Endothelial cell of umbilical vein (primary cell): ENCODE data around the gene TAS2R8. TPM values are rescaled to one million over a fixed set of nuclear protein-coding genes. Genes with fewer than 3 reads are reported as not detected.

Experiments
- BruUV-seq: library from RNA; stranded (reverse); fragments of 400-500 nt; replicated peaks from 2 replicates; lab custom pipeline; 2021; lab: Mats Ljungman, UMichigan
- CTCF ChIA-PET: fragments of 300-600, 350-600 bp; sonication (Branson Sonifier 250); formaldehyde crosslinking; loops from one replicate; lab custom pipeline; 2021; ENCODE audit warnings: antibody characterized with exemption, inconsistent platforms; lab: Charles Lee
- POLR2A ChIA-PET: fragments of 300-600, 350-600 bp; sonication (Branson Sonifier 250); formaldehyde crosslinking; loops from one replicate; lab custom pipeline; 2021; ENCODE audit warnings: antibody characterized with exemption, inconsistent platforms; lab: Charles Lee
- DNase-seq: peaks from one replicate; pipeline ENCODE4 v3.0.0-alpha.2; 2011; ENCODE audit warnings: low read depth, low spot score
- FAIRE-seq: peaks from 2 replicates; lab custom pipeline; 2011; peaks lifted over from hg19 to GRCh38; lab: Jason Lieb, UNC
- H2AFZ ChIP-seq: 2 replicates; pipeline ENCODE4 v1.6.0; 2012; ENCODE audit warnings: low read depth, low read length, control low read depth, inconsistent platforms
- H3K27ac ChIP-seq: 2 replicates; pipeline ENCODE4 v1.5.1; 2011; ENCODE audit warnings: low read depth, mild to moderate bottlenecking, control low read depth, low read length, moderate library complexity; ENCODE audit not compliant: insufficient read depth
- H3K27me3 ChIP-seq, 2 experiments: 2 replicates each; pipeline versions ENCODE4 v1.6.0 to v1.6.1; 2011; ENCODE audit warnings: low read length in 2 of 2, mixed read lengths in 1 of 2; ENCODE audit not compliant: control insufficient read depth in 2 of 2, insufficient read depth in 2 of 2
- H3K36me3 ChIP-seq, 2 experiments: 2 replicates in 1 of 2; 3 replicates in 1 of 2; pipeline ENCODE4 v1.5.1; 2011; ENCODE audit warnings: low read length in 2 of 2, mild to moderate bottlenecking in 1 of 2, moderate library complexity in 1 of 2; ENCODE audit not compliant: control insufficient read depth in 2 of 2, insufficient read depth in 2 of 2; ENCODE audit errors: extremely low read depth in 1 of 2
- H3K4me1 ChIP-seq: 3 replicates; pipeline ENCODE4 v1.5.1; 2011; ENCODE audit warnings: mild to moderate bottlenecking, low read length; ENCODE audit not compliant: control insufficient read depth, insufficient read depth; ENCODE audit errors: extremely low read depth
- H3K4me2 ChIP-seq: 2 replicates; pipeline ENCODE4 v1.6.1; 2011; ENCODE audit warnings: low read length, control low read depth, mixed read lengths; ENCODE audit not compliant: insufficient read depth
- H3K4me3 ChIP-seq, 3 experiments: fragments of 200-600 bp in 1 of 3; sonication (generic), shearing (Covaris generic) in 1 of 3; replicated peaks in 1 of 3; 2 replicates each; pipeline ENCODE4 v1.5.1; 2011 to 2016; ENCODE audit warnings: control low read depth in 3 of 3, low read length in 3 of 3, mild to moderate bottlenecking in 2 of 3, inconsistent platforms in 1 of 3, low read depth in 1 of 3, moderate library complexity in 1 of 3; ENCODE audit not compliant: insufficient read depth in 1 of 3
- H3K79me2 ChIP-seq: 2 replicates; pipeline ENCODE4 v1.6.0; 2012; ENCODE audit warnings: low read length, inconsistent platforms; ENCODE audit not compliant: control insufficient read depth, insufficient read depth
- H3K9ac ChIP-seq: replicated peaks from 2 replicates; pipeline ENCODE3; 2011; ENCODE audit warnings: low read length, control low read depth; ENCODE audit not compliant: insufficient read depth; ENCODE audit errors: extremely low read depth
- H3K9me1 ChIP-seq: replicated peaks from 3 replicates; pipeline ENCODE4 v1.6.0; 2011; ENCODE audit warnings: mild to moderate bottlenecking, low read length; ENCODE audit not compliant: control insufficient read depth, insufficient read depth; ENCODE audit errors: extremely low read depth
- H3K9me3 ChIP-seq: replicated peaks from 2 replicates; pipeline ENCODE4 v1.5.1; 2012; ENCODE audit warnings: low read length, inconsistent platforms; ENCODE audit not compliant: control insufficient read depth, insufficient read depth
- H4K20me1 ChIP-seq: replicated peaks from 2 replicates; pipeline ENCODE3; 2011; ENCODE audit warnings: mild to moderate bottlenecking, low read length; ENCODE audit not compliant: control insufficient read depth, insufficient read depth; ENCODE audit errors: extremely low read depth
- EZH2 ChIP-seq: IDR thresholded peaks from 2 replicates; pipeline ENCODE4 v1.6.1; 2012; ENCODE audit warnings: borderline replicate concordance, low read depth, mild to moderate bottlenecking, moderate library complexity, low read length, inconsistent platforms; ENCODE audit not compliant: severe bottlenecking
- FOS ChIP-seq: IDR thresholded peaks from 2 replicates; pipeline ENCODE4 v1.6.1; 2011; ENCODE audit warnings: mild to moderate bottlenecking, low read length, moderate library complexity, borderline replicate concordance; ENCODE audit not compliant: insufficient read depth
- GATA2 ChIP-seq: IDR thresholded peaks from 2 replicates; pipeline ENCODE4 v1.7.0; 2011; ENCODE audit warnings: low read depth, mild to moderate bottlenecking, moderate library complexity, mixed read lengths, low read length; ENCODE audit not compliant: insufficient read length, insufficient read depth
- JUN ChIP-seq: IDR thresholded peaks from 2 replicates; pipeline ENCODE4 v1.6.1; 2011; ENCODE audit warnings: borderline replicate concordance, low read depth; ENCODE audit not compliant: insufficient read length, insufficient read depth
- MYC ChIP-seq: IDR thresholded peaks from one replicate; pipeline ENCODE4 v1.6.1; 2011; ENCODE audit warnings: mild to moderate bottlenecking, low read depth, low read length
- POLR2A ChIP-seq: IDR thresholded peaks from 2 replicates; pipeline ENCODE4 v1.6.1; 2012; ENCODE audit warnings: low read depth, mild to moderate bottlenecking, control low read depth, low read length
- POLR2AphosphoS5 ChIP-seq: IDR thresholded peaks from 2 replicates; pipeline ENCODE4 v1.6.1; 2012; ENCODE audit warnings: low read depth, mild to moderate bottlenecking, control low read depth, low read length, moderate library complexity; ENCODE audit not compliant: insufficient read depth
- dilution Hi-C: fragments of 300-500 bp; cut with MboI; formaldehyde crosslinking; loops from one replicate; pipeline ENCODE4 v1.15.0; 2019; ENCODE audit warnings: low sequenced_read_pairs; ENCODE audit not compliant: extremely low pct_ligation_motif_present
- intact Hi-C: fragments of 100-400 bp; cut with micrococcal nuclease; formaldehyde crosslinking; loops from one replicate; pipeline ENCODE4 v1.10.0; 2022
- polyA plus RNA-seq, 4 experiments: library from polyadenylated mRNA; depleted of rRNA in 3 of 4; stranded (reverse) in 3 of 4; unstranded in 1 of 4; fragments of >200 nt; gene quantifications; 2 replicates each; pipeline versions ENCODE4 v1.2.1 to v1.2.3, GENCODE V29; 2011 to 2012; ENCODE audit warnings: missing spikeins in 1 of 4
- total RNA-seq: library from RNA; stranded (reverse); gene quantifications from 2 replicates; pipeline ENCODE4 v1.2.3, GENCODE V29; 2021
- TF ChIP-seq, protein P1 (sequence below), 2 donors: IDR thresholded peaks; 1 replicate in 1 of 2; 2 replicates in 1 of 2; pipeline ENCODE4 v1.5.1; 2011; ENCODE audit warnings: low read length in 2 of 2, mild to moderate bottlenecking in 2 of 2, moderate library complexity in 2 of 2, control low read depth in 1 of 2, inconsistent platforms in 1 of 2, low read depth in 1 of 2; ENCODE audit not compliant: insufficient read depth in 1 of 2; ENCODE audit errors: extremely low read depth in 1 of 2
- TF ChIP-seq, protein P2 (sequence below): IDR thresholded peaks from 2 replicates; pipeline ENCODE4 v1.6.1; 2011; ENCODE audit not compliant: insufficient read depth, insufficient read length

TAS2R8 gene
- total and polyA plus RNA-seq, 2 donors (not counting 3 experiments of a cell fraction or from before 2014, with no cell fraction given) = not detected

DNA sequence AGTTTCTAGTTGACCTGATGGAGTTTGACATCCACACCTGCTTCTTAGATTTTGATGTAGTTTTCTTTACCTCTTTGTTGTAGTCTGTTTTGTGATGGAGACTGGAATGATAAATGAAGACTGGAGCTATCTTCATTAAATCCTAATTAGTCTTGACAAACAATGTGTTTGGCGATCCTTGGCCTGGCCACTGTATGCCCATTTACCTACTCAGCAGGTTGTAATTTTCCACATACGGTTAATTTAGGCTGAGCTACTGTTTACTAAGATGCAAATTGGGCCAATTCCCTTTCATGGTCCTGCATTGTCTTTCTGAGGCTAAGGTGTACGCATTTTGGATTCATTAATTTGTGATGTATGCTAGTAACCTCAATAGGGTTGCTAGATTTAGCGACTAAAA, 4.5 kb downstream of the TAS2R8 start, which contains the start of gene TAS2R7:
TSS of gene TAS2R7 (minus strand) at position 41 of the 400 bp plus-strand sequence. CDS start 57 bp downstream, outside the sequence.
- no TSS peak for BruUV-seq
- H3K9ac ChIP-seq = no peak within 1 kb of the TSS
- TF ChIP-seq, protein P1, sequence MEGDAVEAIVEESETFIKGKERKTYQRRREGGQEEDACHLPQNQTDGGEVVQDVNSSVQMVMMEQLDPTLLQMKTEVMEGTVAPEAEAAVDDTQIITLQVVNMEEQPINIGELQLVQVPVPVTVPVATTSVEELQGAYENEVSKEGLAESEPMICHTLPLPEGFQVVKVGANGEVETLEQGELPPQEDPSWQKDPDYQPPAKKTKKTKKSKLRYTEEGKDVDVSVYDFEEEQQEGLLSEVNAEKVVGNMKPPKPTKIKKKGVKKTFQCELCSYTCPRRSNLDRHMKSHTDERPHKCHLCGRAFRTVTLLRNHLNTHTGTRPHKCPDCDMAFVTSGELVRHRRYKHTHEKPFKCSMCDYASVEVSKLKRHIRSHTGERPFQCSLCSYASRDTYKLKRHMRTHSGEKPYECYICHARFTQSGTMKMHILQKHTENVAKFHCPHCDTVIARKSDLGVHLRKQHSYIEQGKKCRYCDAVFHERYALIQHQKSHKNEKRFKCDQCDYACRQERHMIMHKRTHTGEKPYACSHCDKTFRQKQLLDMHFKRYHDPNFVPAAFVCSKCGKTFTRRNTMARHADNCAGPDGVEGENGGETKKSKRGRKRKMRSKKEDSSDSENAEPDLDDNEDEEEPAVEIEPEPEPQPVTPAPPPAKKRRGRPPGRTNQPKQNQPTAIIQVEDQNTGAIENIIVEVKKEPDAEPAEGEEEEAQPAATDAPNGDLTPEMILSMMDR (IDR thresholded peaks at IDR 0.05; ENCODE audit: extremely low read depth in 1 of 2, insufficient read depth in 1 of 2, low read depth in 1 of 2, low read length in 2 of 2) = no peak
- TF ChIP-seq FOS (no peak), POLR2AphosphoS5 (no peak), MYC (no peak), POLR2A (no peak), GATA2 (no peak)
- peaks cover 6 to 41% of the 10 kb centered on the region in 2 experiments for H3K27me3 ChIP-seq
- no peaks in the 10 kb centered on the region for H3K9me1 ChIP-seq
- no peak within 1 kb of the TSS for H2AFZ ChIP-seq
- FAIRE-seq (no peak), DNase-seq (no peak)
- no peak within 1 kb of the TSS for H3K4me3 ChIP-seq
- intact Hi-C loops (no loop called here), dilution Hi-C loops (no loop called here)
- H3K4me2 ChIP-seq = no peak within 1 kb of the TSS
- CTCF ChIA-PET = no interaction called here
- H3K36me3 ChIP-seq = no peaks in the 10 kb centered on the region
- POLR2A ChIA-PET = no interaction called here
- no peak within 1 kb of the TSS for H3K27ac ChIP-seq
- no peaks in the 10 kb centered on the region for H4K20me1 ChIP-seq
- H3K4me1 ChIP-seq = no peaks in the 10 kb centered on the region
- H3K79me2 ChIP-seq = no peaks in the 10 kb centered on the region
- H3K9me3 ChIP-seq = no peaks in the 10 kb centered on the region

DNA sequence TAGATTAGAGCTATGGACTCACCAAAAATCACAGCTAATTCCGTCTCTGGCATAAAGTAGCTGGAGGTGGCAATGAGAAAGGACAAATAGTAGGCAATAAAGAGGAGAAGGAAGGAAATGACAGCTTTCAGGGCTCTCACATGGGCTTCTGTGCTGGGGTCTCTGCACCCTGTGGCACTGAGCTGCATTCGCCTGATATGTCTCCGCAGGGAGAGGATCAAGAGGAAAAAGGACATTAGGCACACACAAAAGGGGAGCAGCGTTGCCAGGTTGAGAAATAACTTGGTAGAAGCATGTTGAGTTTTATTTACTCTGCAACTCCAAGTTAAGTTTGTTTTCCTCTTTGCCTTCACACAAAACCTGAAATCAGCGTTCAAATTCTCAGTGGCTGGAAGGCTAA, 5.3 kb downstream of the TAS2R8 start:
- TF ChIP-seq EZH2 (no peak), GATA2 (no peak), MYC (no peak), FOS (no peak), POLR2AphosphoS5 (no peak), JUN (no peak), POLR2A (no peak)
- TF ChIP-seq, protein P2, sequence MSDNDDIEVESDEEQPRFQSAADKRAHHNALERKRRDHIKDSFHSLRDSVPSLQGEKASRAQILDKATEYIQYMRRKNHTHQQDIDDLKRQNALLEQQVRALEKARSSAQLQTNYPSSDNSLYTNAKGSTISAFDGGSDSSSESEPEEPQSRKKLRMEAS = no peak
- TF ChIP-seq, protein P1 (IDR thresholded peaks at IDR 0.05; ENCODE audit: extremely low read depth in 1 of 2, insufficient read depth in 1 of 2, low read depth in 1 of 2, low read length in 2 of 2) = no peak
- POLR2A ChIA-PET = no interaction called here
- no peak overlapping the region for H3K9ac ChIP-seq
- no peaks in the 10 kb centered on the region for H3K9me3 ChIP-seq
- CTCF ChIA-PET = no interaction called here
- H3K4me2 ChIP-seq = no peak overlapping the region
- DNase-seq = no peak
- H3K9me1 ChIP-seq = no peaks in the 10 kb centered on the region
- FAIRE-seq = no peak
- dilution Hi-C loops (no loop called here), intact Hi-C loops (no loop called here)
- no peaks in the 10 kb centered on the region for H4K20me1 ChIP-seq
- no peaks in the 10 kb centered on the region for H3K4me1 ChIP-seq
- no peaks in the 10 kb centered on the region for H3K36me3 ChIP-seq
- H3K27me3 ChIP-seq = peaks cover 6 to 40% of the 10 kb centered on the region in 2 experiments
- no peak overlapping the region for H2AFZ ChIP-seq
- H3K79me2 ChIP-seq = no peaks in the 10 kb centered on the region
- BruUV-seq = no TSS peak
- H3K4me3 ChIP-seq = no peak overlapping the region
- no peak overlapping the region for H3K27ac ChIP-seq
